Cardiac fibroblast (primary cell): ENCODE results near the gene WIPF2.

Experiments used
- DNase-seq, 2 donors: peaks; one replicate each; pipeline versions ENCODE4 v3.0.0 to v3.0.0-alpha.2; 2010; ENCODE audit warnings: low read depth in 2 of 2
- H3K4me3 ChIP-seq, 2 donors: replicated peaks in 1 of 2; 1 replicate in 1 of 2; 2 replicates in 1 of 2; pipeline ENCODE4 v1.5.1; 2011; ENCODE audit warnings: low read depth in 2 of 2, low read length in 2 of 2, mild to moderate bottlenecking in 2 of 2, moderate library complexity in 1 of 2
- CTCF ChIP-seq: IDR thresholded peaks from one replicate; pipeline ENCODE4 v1.5.1; 2011; ENCODE audit warnings: low read depth, mild to moderate bottlenecking, low read length, inconsistent platforms

WIPF2 gene

DNA sequence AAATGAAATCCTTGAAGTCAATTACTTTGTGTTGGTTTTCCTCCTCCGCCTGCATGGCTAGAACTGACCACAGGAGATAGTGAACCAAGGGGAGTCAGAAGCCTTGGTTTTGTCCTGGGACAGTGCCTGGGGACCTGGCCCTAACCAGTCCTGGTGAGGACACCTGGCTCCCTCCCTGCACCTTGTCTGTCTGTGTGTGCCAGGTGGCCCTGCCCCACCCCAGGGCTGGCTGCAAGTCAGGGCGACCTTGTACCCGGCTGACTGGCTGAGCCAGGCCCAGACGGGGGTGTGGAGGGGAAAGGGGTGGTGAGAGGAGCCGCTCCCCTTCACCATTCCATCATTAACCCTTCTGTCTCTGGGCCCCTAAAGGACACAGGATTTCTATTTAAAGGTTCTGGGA is 38.4 kb upstream of the WIPF2 start:
- TF ChIP-seq CTCF, result no peak
- DNase-seq, result no peak
- no peak overlapping the region for H3K4me3 ChIP-seq

- no peak overlapping the region for H3K4me3 ChIP-seq
- TF ChIP-seq CTCF, result no peak
- DNase-seq, result no peak
These were observed 37.9 kb upstream of the WIPF2 start for GRCh38 chr17:40181205-40181604.

DNA sequence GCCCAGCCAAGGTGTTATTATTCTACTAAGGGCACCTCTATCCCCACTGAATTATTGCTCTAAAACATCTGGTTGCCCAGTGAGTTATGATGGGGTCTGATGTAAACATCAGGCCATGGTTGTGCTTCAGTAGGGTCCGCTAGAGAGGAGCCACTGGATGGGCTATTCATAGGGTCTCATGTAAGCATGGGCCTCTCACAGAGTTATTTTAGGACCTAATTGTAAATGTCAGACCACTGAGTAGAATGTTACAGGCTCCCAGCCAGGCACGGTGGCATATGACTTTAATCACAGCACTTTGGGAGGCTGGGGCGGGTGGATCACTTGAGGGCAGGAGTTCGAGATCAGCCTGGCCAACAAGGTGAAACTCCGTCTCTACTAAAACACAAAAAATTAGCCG is 36.5 kb upstream of the WIPF2 start:
- H3K4me3 ChIP-seq, result no peak overlapping the region
- DNase-seq, result no peak
- no peak for TF ChIP-seq CTCF

DNA sequence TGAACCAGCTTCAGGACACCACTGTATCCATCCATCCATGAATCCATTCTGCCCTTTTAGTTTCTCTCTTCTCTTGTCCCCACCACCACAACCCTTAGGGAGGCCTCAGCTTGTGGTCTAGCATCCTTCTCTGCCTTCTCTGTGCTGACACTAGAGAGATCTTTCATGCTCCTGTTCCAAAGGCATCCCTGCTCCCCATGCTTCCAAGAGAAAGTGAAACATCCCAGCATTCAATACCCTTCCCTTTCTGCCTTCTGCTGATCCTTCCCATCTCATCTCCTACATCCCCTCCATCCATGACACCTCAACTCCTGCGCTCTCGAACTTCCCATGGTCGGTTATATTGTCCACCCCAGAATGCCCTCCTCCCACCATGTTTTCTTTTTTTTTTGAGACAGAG is 31.9 kb upstream of the WIPF2 start:
- no peak overlapping the region for H3K4me3 ChIP-seq
- TF ChIP-seq CTCF, result no peak
- DNase-seq, result no peak

- TF ChIP-seq CTCF, result no peak
- H3K4me3 ChIP-seq, result no peak overlapping the region
- no peak for DNase-seq
These were observed 30.4 kb upstream of the WIPF2 start for GRCh38 chr17:40188694-40189093.

DNA sequence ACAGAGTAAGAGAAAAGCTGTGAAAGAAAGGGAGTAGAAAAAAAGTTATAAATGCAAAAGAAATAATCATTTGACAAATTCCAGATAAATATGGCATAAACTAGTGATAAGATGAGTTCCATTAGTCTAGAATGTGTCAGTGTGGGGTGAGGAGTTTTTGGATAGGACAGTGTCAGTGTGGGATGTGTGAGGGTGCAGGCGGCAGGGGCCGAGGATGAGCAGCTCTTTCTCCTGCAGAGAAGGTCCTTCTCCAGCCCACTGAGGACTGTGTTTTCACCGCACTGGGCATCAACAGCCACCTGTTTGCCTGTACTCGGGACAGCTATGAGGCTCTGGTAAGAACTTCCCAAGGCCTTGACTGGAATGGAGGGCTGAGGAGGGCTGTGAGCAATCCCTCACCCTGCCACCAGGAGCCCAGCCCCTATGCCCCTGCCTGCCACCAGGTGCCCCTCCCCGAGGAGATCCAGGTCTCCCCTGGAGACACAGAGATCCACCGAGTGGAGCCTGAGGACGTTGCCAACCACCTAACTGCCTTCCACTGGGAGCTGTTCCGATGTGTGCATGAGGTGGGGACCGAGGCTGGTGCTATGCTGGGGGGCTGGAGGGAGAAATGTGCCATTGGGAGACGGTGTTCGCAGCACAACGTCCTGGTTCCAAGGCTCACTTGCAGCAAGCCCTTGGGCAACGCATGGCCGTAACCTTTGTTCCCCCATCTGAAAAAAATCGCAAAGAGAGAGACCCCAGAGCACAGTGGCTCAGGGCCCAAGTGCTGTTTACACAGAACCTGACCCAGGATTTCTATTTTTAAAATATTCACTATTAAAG is 28.7 kb upstream of the WIPF2 start:
- H3K4me3 ChIP-seq, result no peak overlapping the region
- no peak for DNase-seq
- TF ChIP-seq CTCF, result peak; percentile 47
